ENCODE data around the gene FHAD1. TPM values are rescaled to one million over a fixed set of nuclear protein-coding genes. Genes with fewer than 3 reads are reported as not detected.

Gene FHAD1
- total and polyA plus RNA-seq, 10 of the 15 experiments (the other 5 are each of a cell fraction or from before 2014, with no cell fraction given), result 0.09 to 1.0 (median 0.32) TPM; not detected in 2

GRCh38 chr1:15382601-15383518, 135.8 kb downstream of the FHAD1 start:
- RAD21 ChIA-PET (ENCODE audit: unreplicated experiment), result no interaction called here
- POLR2A ChIA-PET, result no interaction called here
- Histone ChIP-seq H4K20me1 (ENCODE audit: control insufficient read depth, insufficient read depth) (no peaks in the 10 kb centered on the region), H3K9ac (ENCODE audit: control insufficient read depth, insufficient read depth, low read length) (no peak overlapping the region), H3K4me2 (ENCODE audit: control insufficient read depth, insufficient read depth) (no peak overlapping the region), H3K27me3 (replicated peaks in 1 of 2; ENCODE audit: control insufficient read depth in 2 of 2, insufficient read depth in 2 of 2, low read length in 1 of 2) (no peaks in the 10 kb centered on the region), H3K9me3 (replicated peaks; ENCODE audit: control insufficient read depth, insufficient read depth, low read length) (no peaks in the 10 kb centered on the region), H2AFZ (ENCODE audit: control insufficient read depth, low read depth, low read length) (no peak overlapping the region), H3K4me1 (ENCODE audit: control insufficient read depth, insufficient read depth, low read length) (peaks cover 28% of the 10 kb centered on the region), H3K79me2 (ENCODE audit: control insufficient read depth, insufficient read depth, low read length) (no peaks in the 10 kb centered on the region), H3K36me3 (ENCODE audit: control insufficient read depth in 2 of 2, insufficient read depth in 2 of 2, low read length in 1 of 2) (no peaks in the 10 kb centered on the region), H3K27ac (ENCODE audit: control insufficient read depth, insufficient read depth) (no peak overlapping the region), H3K4me3 (no peak overlapping the region)
- intact Hi-C loops (cut with micrococcal nuclease; ENCODE audit: unreplicated experiment) (no loop called here), in situ Hi-C loops (cut with MboI) (no loop called here)
- no peak for FAIRE-seq
- no peak for ATAC-seq
- WGBS (ENCODE audit: insufficient coverage, insufficient replicate concordance, low lambda C conversion rate, missing lambda C conversion rate), result 72% methylated on average over 26 of the region's 26 CpGs
- no peak for DNase-seq (ENCODE audit: low read depth, low spot score)
- BruUV-seq (replicated peaks), result no TSS peak
- CTCF ChIA-PET, result interaction anchor here (0.8 kb wide), 1 partner anchor 60 kb away, joined by 3 read pairs; no protein-coding TSS in a partner anchor
- SMC1A ChIA-PET (ENCODE audit: uncharacterized antibody, unreplicated experiment), result no interaction called here
- no peak for TF ChIP-seq HDGF (IDR thresholded peaks at IDR 0.05)
- no peak for TF ChIP-seq EZH2 (IDR thresholded peaks at IDR 0.05; ENCODE audit: borderline replicate concordance, control insufficient read depth, low read depth, low read length)
- no peak for TF ChIP-seq ZNF274 (IDR thresholded peaks at IDR 0.05; ENCODE audit: insufficient read depth, insufficient read length)
- no peak for TF ChIP-seq LARP7 (IDR thresholded peaks at IDR 0.05)
- TF ChIP-seq CHD4 (IDR thresholded peaks at IDR 0.05), result no peak
- TF ChIP-seq SREBF1 (IDR thresholded peaks at IDR 0.05; ENCODE audit: low read length), result no peak

- SMC1A ChIA-PET (ENCODE audit: uncharacterized antibody, unreplicated experiment), result no interaction called here
- H4K20me1 ChIP-seq (ENCODE audit: control insufficient read depth, insufficient read depth), result no peaks in the 10 kb centered on the region
- CTCF ChIA-PET, result no interaction called here
- RAD21 ChIA-PET (ENCODE audit: unreplicated experiment), result interaction anchor here (1.2 kb wide), 1 partner anchor 47 kb away, joined by 3 read pairs; no protein-coding TSS in a partner anchor
- H3K36me3 ChIP-seq (ENCODE audit: control insufficient read depth in 2 of 2, insufficient read depth in 2 of 2, low read length in 1 of 2), result no peaks in the 10 kb centered on the region
- no peak overlapping the region for H3K4me2 ChIP-seq (ENCODE audit: control insufficient read depth, insufficient read depth)
- DNase-seq (ENCODE audit: low read depth, low spot score) (no peak), ATAC-seq (no peak; the same call in 2 of the 3 replicates), FAIRE-seq (no peak)
- no peak overlapping the region for H3K4me3 ChIP-seq
- no peak overlapping the region for H3K27ac ChIP-seq (ENCODE audit: control insufficient read depth, insufficient read depth)
- H3K9me3 ChIP-seq (replicated peaks; ENCODE audit: control insufficient read depth, insufficient read depth, low read length), result no peaks in the 10 kb centered on the region
- H3K27me3 ChIP-seq (replicated peaks in 1 of 2; ENCODE audit: control insufficient read depth in 2 of 2, insufficient read depth in 2 of 2, low read length in 1 of 2), result no peaks in the 10 kb centered on the region
- BruUV-seq (replicated peaks), result no TSS peak
- WGBS (ENCODE audit: insufficient coverage, insufficient replicate concordance, low lambda C conversion rate, missing lambda C conversion rate), result 45% methylated on average over 5 of the region's 5 CpGs
- intact Hi-C loops (cut with micrococcal nuclease; ENCODE audit: unreplicated experiment), result no loop called here
- H3K79me2 ChIP-seq (ENCODE audit: control insufficient read depth, insufficient read depth, low read length), result no peaks in the 10 kb centered on the region
- TF ChIP-seq STAT1 (conservative IDR thresholded peaks at IDR 0.05) (no peak), USF1 (IDR thresholded peaks at IDR 0.05; ENCODE audit: borderline replicate concordance, extremely low read length, insufficient read depth, low read depth, low read length) (no peak), HDGF (IDR thresholded peaks at IDR 0.05) (no peak), NFXL1 (IDR thresholded peaks at IDR 0.05; ENCODE audit: borderline replicate concordance) (no peak), MTA3 (IDR thresholded peaks at IDR 0.05; ENCODE audit: borderline replicate concordance, low read length) (no peak), NBN (IDR thresholded peaks at IDR 0.05) (no peak), PAX5 (IDR thresholded peaks at IDR 0.05; ENCODE audit: borderline replicate concordance, low read depth, low read length) (no peak), FOXM1 (IDR thresholded peaks at IDR 0.05; ENCODE audit: low read depth, low read length) (no peak), ZZZ3 (IDR thresholded peaks at IDR 0.05; ENCODE audit: control insufficient read depth, insufficient read length, low read depth) (no peak), HCFC1 (IDR thresholded peaks at IDR 0.05; ENCODE audit: low read length) (no peak), ZNF384 (IDR thresholded peaks at IDR 0.05; ENCODE audit: borderline replicate concordance, low read depth, low read length) (no peak), LARP7 (IDR thresholded peaks at IDR 0.05) (no peak), SMAD5 (IDR thresholded peaks at IDR 0.05; ENCODE audit: low read depth) (no peak), ZNF217 (IDR thresholded peaks at IDR 0.05) (no peak)
- no peak overlapping the region for H3K9ac ChIP-seq (ENCODE audit: control insufficient read depth, insufficient read depth, low read length)
- POLR2A ChIA-PET, result interaction anchor here (0.5 kb wide), 1 partner anchor 81 kb away, joined by 11 read pairs; no protein-coding TSS in a partner anchor
- H3K4me1 ChIP-seq (ENCODE audit: control insufficient read depth, insufficient read depth, low read length), result peaks cover 28% of the 10 kb centered on the region
- in situ Hi-C loops (cut with MboI), result no loop called here
- no peak overlapping the region for H2AFZ ChIP-seq (ENCODE audit: control insufficient read depth, low read depth, low read length)
These were observed 136.8 kb downstream of the FHAD1 start for GRCh38 chr1:15383810-15384209.
